WTC11 (cell line): ENCODE data around the gene OR14I1. TPM values are rescaled to one million over a fixed set of nuclear protein-coding genes. Genes with fewer than 3 reads are reported as not detected.
"Not testable (repeated sequence)": the region's sequence is repeated elsewhere in the genome, so short reads cannot be mapped to it uniquely, and the experiment has no call there.

ENCODE experiments used
- ATAC-seq: fragments of 200-7000 bp; cut with Tn5 transposase; 2 replicates; pipeline ENCODE4 v1.10.0; 2021; ENCODE audit warnings: mild to moderate bottlenecking, moderate library complexity
- CTCF ChIA-PET: fragments of 300-600 bp; sonication (Branson Sonifier 250); formaldehyde crosslinking; loops from one replicate; lab custom pipeline; 2021; ENCODE audit warnings: antibody characterized with exemption; lab: Charles Lee
- POLR2A ChIA-PET: fragments of 350-600 bp; sonication (Branson Sonifier 250); formaldehyde crosslinking; loops from one replicate; lab custom pipeline; 2021; ENCODE audit warnings: antibody characterized with exemption; lab: Charles Lee
- DNase-seq: peaks from one replicate; pipeline ENCODE4 v3.0.0; 2021; ENCODE audit warnings: low spot score
- H3K27ac Mint-ChIP-seq: 2 replicates; pipeline ENCODE4 v1.8.0; 2021; ENCODE audit warnings: mixed read lengths
- H3K27me3 Mint-ChIP-seq: 2 replicates; pipeline ENCODE4 v1.8.0; 2021; ENCODE audit warnings: low read depth, mild to moderate bottlenecking, moderate library complexity, mixed read lengths
- H3K36me3 Mint-ChIP-seq: 2 replicates; pipeline ENCODE4 v1.8.0; 2021; ENCODE audit warnings: mixed read lengths
- H3K4me1 Mint-ChIP-seq: 2 replicates; pipeline ENCODE4 v1.8.0; 2022; ENCODE audit warnings: mixed read lengths
- H3K4me3 Mint-ChIP-seq: 2 replicates; pipeline ENCODE4 v1.8.0; 2021; ENCODE audit warnings: mild to moderate bottlenecking, moderate library complexity, mixed read lengths
- H3K9me3 Mint-ChIP-seq: 2 replicates; pipeline ENCODE4 v1.8.0; 2021; ENCODE audit warnings: mixed read lengths
- GRHL2 ChIP-seq: fragments of 250-450 bp; sonication (Bioruptor Pico); IDR thresholded peaks from 2 replicates; pipeline ENCODE4 v1.8.0; 2022; ENCODE audit warnings: mild to moderate bottlenecking, moderate library complexity; ENCODE audit not compliant: insufficient replicate concordance, severe bottlenecking
- GTF2I ChIP-seq: fragments of 250-450 bp; sonication (Bioruptor Pico); conservative IDR thresholded peaks from 2 replicates; pipeline ENCODE4 v1.4.0; 2021; ENCODE audit warnings: mild to moderate bottlenecking
- KAT7 ChIP-seq: sonication (generic); formaldehyde crosslinking; IDR thresholded peaks from 2 replicates; pipeline ENCODE4 v1.8.1; 2023; ENCODE audit warnings: missing genetic modification reagents, mild to moderate bottlenecking, borderline replicate concordance
- NFATC4 ChIP-seq: fragments of 250-450 bp; sonication (Bioruptor Pico); IDR thresholded peaks from 2 replicates; pipeline ENCODE4 v1.9.0; 2021; ENCODE audit warnings: mild to moderate bottlenecking
- PRRX2 ChIP-seq: fragments of 250-450 bp; sonication (Bioruptor Pico); IDR thresholded peaks from 2 replicates; pipeline ENCODE4 v1.8.0; 2021; ENCODE audit warnings: mild to moderate bottlenecking
- RELA ChIP-seq: sonication (generic); formaldehyde crosslinking; IDR thresholded peaks from 2 replicates; pipeline ENCODE4 v1.8.1; 2022; ENCODE audit warnings: missing genetic modification reagents, mild to moderate bottlenecking, borderline replicate concordance
- RORB ChIP-seq: fragments of 250-450 bp; sonication (Bioruptor Pico); IDR thresholded peaks from 2 replicates; pipeline ENCODE4 v1.9.0; 2021; ENCODE audit warnings: mild to moderate bottlenecking
- ZBTB21 ChIP-seq: sonication (generic); formaldehyde crosslinking; IDR thresholded peaks from 2 replicates; pipeline ENCODE4 v1.8.1; 2023; ENCODE audit warnings: mild to moderate bottlenecking, missing genetic modification reagents, borderline replicate concordance
- ZNF138 ChIP-seq: sonication (generic); formaldehyde crosslinking; conservative IDR thresholded peaks from 2 replicates; pipeline ENCODE4 v1.8.1; 2022; ENCODE audit warnings: mild to moderate bottlenecking, moderate library complexity, missing genetic modification reagents
- ZNF416 ChIP-seq: fragments of 250-450 bp; sonication (Bioruptor Pico); IDR thresholded peaks from 2 replicates; pipeline ENCODE4 v1.9.0; 2021; ENCODE audit warnings: mild to moderate bottlenecking, inconsistent platforms
- total RNA-seq: library from RNA; stranded (reverse); gene quantifications from 3 replicates; pipeline ENCODE4 v1.2.3, GENCODE V29; 2021
- TF ChIP-seq, protein P1 (sequence below): sonication (generic); formaldehyde crosslinking; IDR thresholded peaks from 2 replicates; pipeline ENCODE4 v1.8.1; 2023; ENCODE audit warnings: mild to moderate bottlenecking, missing genetic modification reagents, borderline replicate concordance
- TF ChIP-seq, protein P2 (sequence below): fragments of 200-600 bp; IDR thresholded peaks from 2 replicates; pipeline ENCODE4 v1.8.0; 2022; ENCODE audit warnings: antibody characterized with exemption
- TF ChIP-seq, protein P3 (sequence below): sonication (generic); formaldehyde crosslinking; IDR thresholded peaks from 2 replicates; pipeline ENCODE4 v1.8.0; 2023; ENCODE audit warnings: mild to moderate bottlenecking, missing genetic modification reagents

Gene OR14I1
- total RNA-seq, 1 experiment from 2014 or later: not detected

DNA sequence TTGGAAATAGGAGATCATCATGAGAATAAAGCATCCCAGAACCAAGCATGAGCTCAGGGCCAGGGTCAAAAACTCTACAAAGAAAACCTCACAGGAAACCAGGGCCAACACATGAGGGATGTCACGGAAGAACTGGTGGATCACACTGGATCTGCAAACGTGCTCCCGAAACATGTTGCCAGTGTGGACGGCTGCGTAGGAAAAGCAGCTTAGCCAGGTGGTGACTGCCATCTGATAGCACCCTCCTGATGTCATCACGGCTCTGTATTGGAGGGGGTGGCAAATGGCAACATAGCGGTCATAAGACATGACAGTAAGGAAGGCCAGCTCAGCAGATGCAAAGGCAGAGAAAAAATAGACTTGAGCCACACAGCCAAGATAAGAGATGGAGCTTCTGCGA, 20.9 kb downstream of the OR14I1 start:
- no peak overlapping the region for H3K27ac Mint-ChIP-seq

DNA sequence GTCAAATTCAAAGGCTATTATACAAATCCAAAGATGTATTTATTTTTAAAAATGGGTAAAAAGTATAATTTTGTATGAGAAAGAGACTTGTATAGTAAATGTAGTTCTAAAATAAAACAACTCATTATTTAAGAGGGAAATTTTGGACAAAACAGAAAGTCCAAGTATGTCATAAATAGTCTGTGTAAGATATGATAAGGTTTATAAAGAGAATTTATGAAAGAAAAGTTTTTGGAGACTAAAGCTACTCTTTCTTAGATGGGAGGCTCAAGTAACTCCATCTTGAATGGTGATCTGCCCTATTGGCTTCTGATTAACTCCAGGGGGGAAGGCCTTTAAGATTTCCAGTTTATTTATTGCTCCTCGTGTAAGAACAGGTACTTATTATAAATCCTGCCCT, 32.6 kb downstream of the OR14I1 start:
- TF ChIP-seq, protein P1, sequence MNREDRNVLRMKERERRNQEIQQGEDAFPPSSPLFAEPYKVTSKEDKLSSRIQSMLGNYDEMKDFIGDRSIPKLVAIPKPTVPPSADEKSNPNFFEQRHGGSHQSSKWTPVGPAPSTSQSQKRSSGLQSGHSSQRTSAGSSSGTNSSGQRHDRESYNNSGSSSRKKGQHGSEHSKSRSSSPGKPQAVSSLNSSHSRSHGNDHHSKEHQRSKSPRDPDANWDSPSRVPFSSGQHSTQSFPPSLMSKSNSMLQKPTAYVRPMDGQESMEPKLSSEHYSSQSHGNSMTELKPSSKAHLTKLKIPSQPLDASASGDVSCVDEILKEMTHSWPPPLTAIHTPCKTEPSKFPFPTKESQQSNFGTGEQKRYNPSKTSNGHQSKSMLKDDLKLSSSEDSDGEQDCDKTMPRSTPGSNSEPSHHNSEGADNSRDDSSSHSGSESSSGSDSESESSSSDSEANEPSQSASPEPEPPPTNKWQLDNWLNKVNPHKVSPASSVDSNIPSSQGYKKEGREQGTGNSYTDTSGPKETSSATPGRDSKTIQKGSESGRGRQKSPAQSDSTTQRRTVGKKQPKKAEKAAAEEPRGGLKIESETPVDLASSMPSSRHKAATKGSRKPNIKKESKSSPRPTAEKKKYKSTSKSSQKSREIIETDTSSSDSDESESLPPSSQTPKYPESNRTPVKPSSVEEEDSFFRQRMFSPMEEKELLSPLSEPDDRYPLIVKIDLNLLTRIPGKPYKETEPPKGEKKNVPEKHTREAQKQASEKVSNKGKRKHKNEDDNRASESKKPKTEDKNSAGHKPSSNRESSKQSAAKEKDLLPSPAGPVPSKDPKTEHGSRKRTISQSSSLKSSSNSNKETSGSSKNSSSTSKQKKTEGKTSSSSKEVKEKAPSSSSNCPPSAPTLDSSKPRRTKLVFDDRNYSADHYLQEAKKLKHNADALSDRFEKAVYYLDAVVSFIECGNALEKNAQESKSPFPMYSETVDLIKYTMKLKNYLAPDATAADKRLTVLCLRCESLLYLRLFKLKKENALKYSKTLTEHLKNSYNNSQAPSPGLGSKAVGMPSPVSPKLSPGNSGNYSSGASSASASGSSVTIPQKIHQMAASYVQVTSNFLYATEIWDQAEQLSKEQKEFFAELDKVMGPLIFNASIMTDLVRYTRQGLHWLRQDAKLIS (CRISPR knock-in tag): no peak
- TF ChIP-seq KAT7 (no peak), PRRX2 (CRISPR knock-in tag) (no peak), RORB (no peak), RELA (no peak), NFATC4 (no peak), GRHL2 (CRISPR knock-in tag) (no peak)
- ATAC-seq (no peak), DNase-seq (no peak)
- Mint-ChIP-seq H3K27ac (no peak overlapping the region), H3K36me3 (peaks cover 31% of the 10 kb centered on the region), H3K27me3 (peaks cover 4% of the 10 kb centered on the region), H3K9me3 (peaks cover 59% of the 10 kb centered on the region), H3K4me1 (no peaks in the 10 kb centered on the region), H3K4me3 (no peak overlapping the region)
- CTCF ChIA-PET: no interaction called here
- POLR2A ChIA-PET: no interaction called here

More for the DNA sequence above, 20.9 kb downstream of the OR14I1 start:
- no peak for DNase-seq
- no peak for TF ChIP-seq ZNF138 (CRISPR knock-in tag)
- no peak for TF ChIP-seq ZBTB21 (CRISPR knock-in tag)
- TF ChIP-seq ZNF416: no peak
- no peak for TF ChIP-seq RELA
- TF ChIP-seq, protein P2, sequence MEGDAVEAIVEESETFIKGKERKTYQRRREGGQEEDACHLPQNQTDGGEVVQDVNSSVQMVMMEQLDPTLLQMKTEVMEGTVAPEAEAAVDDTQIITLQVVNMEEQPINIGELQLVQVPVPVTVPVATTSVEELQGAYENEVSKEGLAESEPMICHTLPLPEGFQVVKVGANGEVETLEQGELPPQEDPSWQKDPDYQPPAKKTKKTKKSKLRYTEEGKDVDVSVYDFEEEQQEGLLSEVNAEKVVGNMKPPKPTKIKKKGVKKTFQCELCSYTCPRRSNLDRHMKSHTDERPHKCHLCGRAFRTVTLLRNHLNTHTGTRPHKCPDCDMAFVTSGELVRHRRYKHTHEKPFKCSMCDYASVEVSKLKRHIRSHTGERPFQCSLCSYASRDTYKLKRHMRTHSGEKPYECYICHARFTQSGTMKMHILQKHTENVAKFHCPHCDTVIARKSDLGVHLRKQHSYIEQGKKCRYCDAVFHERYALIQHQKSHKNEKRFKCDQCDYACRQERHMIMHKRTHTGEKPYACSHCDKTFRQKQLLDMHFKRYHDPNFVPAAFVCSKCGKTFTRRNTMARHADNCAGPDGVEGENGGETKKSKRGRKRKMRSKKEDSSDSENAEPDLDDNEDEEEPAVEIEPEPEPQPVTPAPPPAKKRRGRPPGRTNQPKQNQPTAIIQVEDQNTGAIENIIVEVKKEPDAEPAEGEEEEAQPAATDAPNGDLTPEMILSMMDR: no peak
- no peak for TF ChIP-seq GTF2I (CRISPR knock-in tag)
- TF ChIP-seq, protein P3, sequence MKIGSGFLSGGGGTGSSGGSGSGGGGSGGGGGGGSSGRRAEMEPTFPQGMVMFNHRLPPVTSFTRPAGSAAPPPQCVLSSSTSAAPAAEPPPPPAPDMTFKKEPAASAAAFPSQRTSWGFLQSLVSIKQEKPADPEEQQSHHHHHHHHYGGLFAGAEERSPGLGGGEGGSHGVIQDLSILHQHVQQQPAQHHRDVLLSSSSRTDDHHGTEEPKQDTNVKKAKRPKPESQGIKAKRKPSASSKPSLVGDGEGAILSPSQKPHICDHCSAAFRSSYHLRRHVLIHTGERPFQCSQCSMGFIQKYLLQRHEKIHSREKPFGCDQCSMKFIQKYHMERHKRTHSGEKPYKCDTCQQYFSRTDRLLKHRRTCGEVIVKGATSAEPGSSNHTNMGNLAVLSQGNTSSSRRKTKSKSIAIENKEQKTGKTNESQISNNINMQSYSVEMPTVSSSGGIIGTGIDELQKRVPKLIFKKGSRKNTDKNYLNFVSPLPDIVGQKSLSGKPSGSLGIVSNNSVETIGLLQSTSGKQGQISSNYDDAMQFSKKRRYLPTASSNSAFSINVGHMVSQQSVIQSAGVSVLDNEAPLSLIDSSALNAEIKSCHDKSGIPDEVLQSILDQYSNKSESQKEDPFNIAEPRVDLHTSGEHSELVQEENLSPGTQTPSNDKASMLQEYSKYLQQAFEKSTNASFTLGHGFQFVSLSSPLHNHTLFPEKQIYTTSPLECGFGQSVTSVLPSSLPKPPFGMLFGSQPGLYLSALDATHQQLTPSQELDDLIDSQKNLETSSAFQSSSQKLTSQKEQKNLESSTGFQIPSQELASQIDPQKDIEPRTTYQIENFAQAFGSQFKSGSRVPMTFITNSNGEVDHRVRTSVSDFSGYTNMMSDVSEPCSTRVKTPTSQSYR (CRISPR knock-in tag): no peak
- TF ChIP-seq, all 79 proteins: peak for 0
- peaks cover 7% of the 10 kb centered on the region for H3K27me3 Mint-ChIP-seq
- H3K9me3 Mint-ChIP-seq: peaks cover 73% of the 10 kb centered on the region
- CTCF ChIA-PET: no interaction called here
- no peaks in the 10 kb centered on the region for H3K4me1 Mint-ChIP-seq
- no peak overlapping the region for H3K4me3 Mint-ChIP-seq
- peaks cover 54% of the 10 kb centered on the region for H3K36me3 Mint-ChIP-seq
- POLR2A ChIA-PET: no interaction called here
- no peak for ATAC-seq

DNA sequence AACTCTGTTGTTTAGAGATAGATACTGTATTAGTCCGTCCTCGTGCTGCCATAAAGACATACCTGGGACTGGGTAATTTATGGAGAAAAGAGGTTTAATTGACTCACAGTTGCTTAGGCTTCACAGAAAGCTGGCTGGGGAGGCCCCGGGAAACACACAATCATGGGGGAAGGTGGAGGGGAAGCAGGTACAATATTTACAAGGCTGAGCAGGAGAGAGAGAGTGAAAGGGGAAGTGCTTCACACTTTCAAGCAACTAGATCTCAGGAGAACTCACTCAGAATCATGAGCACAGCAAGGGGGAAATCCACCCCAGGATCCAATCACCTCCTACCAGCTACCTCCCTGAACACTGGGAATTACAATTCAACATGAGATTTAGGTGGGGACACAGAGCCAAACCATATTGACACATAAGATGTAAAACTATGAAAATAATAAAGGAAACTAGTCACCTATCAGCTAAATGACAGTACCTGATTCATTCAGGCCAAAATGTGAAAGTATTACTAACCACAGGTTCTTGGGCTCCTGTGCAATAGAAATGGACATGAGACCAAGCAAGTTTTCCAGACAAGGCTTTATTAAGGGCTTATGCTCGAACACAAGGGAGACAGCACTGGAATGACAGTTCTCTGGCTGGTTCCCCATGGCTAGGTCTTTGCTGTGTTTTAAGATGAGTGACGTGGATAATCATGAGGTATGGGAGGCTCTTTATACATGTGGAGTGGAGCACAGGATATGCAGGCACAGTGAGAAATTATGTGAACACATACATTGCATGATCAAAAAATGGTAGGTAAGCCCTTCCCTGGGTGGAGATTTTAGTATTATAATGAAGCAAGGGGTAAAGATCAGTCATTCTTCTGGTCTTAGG, 38.9 kb downstream of the OR14I1 start:
- POLR2A ChIA-PET, ATAC-seq, H3K27ac Mint-ChIP-seq, H3K4me3 Mint-ChIP-seq, H3K4me1 Mint-ChIP-seq, H3K27me3 Mint-ChIP-seq, CTCF ChIA-PET, DNase-seq: not testable (repeated sequence)
- peaks cover 59% of the 10 kb centered on the region for H3K36me3 Mint-ChIP-seq
- peaks cover 78% of the 10 kb centered on the region for H3K9me3 Mint-ChIP-seq

DNA sequence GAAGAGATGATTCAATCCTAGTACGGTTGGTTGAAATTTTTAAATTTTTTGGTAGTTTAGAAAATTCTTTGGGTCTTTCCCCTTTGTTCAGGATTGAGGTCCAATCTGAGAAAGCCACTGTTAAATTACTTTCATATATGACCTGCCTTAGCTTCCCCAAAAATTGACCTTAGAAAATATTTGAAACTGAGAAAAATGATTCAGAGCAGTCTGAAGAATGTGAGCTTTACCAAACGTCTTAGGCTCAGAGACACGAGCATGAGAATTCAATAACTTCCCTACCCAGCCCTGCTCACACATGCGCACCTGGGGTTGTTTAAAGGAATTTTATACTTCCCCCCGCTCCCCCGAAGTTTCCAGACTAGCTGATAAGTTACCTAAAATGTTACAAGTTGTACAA, 45.8 kb downstream of the OR14I1 start:
- CTCF ChIA-PET, H3K27me3 Mint-ChIP-seq, H3K4me3 Mint-ChIP-seq, H3K4me1 Mint-ChIP-seq, H3K27ac Mint-ChIP-seq, POLR2A ChIA-PET, ATAC-seq, DNase-seq: not testable (repeated sequence)
- peaks cover 40% of the 10 kb centered on the region for H3K9me3 Mint-ChIP-seq
- H3K36me3 Mint-ChIP-seq: peaks cover 29% of the 10 kb centered on the region

DNA sequence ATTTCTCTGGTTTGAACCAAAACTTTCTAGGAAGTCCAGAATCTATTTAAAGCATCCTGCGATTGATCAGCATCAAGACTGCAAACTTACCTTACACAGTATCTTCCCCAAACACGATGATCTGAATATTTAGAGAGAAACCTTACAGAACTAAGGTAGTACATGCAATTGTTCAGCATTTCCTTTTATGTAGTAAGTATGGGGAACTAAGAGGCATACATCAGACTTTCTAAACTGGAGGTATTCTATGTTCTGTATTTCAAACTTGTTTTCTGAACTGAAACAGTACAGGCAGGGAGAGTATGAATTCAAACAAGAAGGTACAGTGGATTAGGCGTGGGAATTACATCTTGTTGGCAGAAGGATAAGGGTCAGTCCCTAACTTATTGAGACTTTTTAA, 47.2 kb downstream of the OR14I1 start, which contains the start of gene OR2T27:
Gene OR2T27, minus strand, starts transcription at position 175 of the 400 bp plus-strand sequence. CDS start 4,644 bp downstream, outside the sequence.
- H3K4me3 Mint-ChIP-seq, POLR2A ChIA-PET, ATAC-seq, CTCF ChIA-PET, H3K27me3 Mint-ChIP-seq, H3K4me1 Mint-ChIP-seq, DNase-seq, H3K27ac Mint-ChIP-seq: not testable (repeated sequence)
- Mint-ChIP-seq H3K36me3 (peaks cover 18% of the 10 kb centered on the region), H3K9me3 (peaks cover 26% of the 10 kb centered on the region)
